Upper lobe of right lung (tissue), 1 donor: Measurements from ENCODE around the gene MYO5B. TPM values are rescaled to one million over a fixed set of nuclear protein-coding genes. Genes with fewer than 3 reads are reported as not detected.

Experiments
- ATAC-seq: fragments of 200-7000 bp; cut with Tn5 transposase; one replicate; pipeline ENCODE4 v1.9.1; 2020; ENCODE audit warnings: mild to moderate bottlenecking, moderate library complexity
- DNase-seq: peaks from one replicate; pipeline ENCODE4 v3.0.0-alpha.2; 2020
- H3K27ac ChIP-seq: fragments of 200-600 bp; one replicate; pipeline ENCODE4 v1.8.0; 2022
- H3K27me3 ChIP-seq: fragments of 200-600 bp; one replicate; pipeline ENCODE4 v1.8.0; 2022; ENCODE audit warnings: mild to moderate bottlenecking
- H3K36me3 ChIP-seq: fragments of 200-600 bp; one replicate; pipeline ENCODE4 v1.8.0; 2022
- H3K4me1 ChIP-seq: fragments of 200-600 bp; one replicate; pipeline ENCODE4 v1.8.0; 2022
- H3K4me3 ChIP-seq: fragments of 200-600 bp; one replicate; pipeline ENCODE4 v1.8.0; 2022; ENCODE audit warnings: mild to moderate bottlenecking
- H3K9me3 ChIP-seq: fragments of 200-600 bp; one replicate; pipeline ENCODE4 v1.8.0; 2022
- CTCF ChIP-seq: fragments of 200-600 bp; IDR thresholded peaks from one replicate; pipeline ENCODE4 v1.8.0; 2022; ENCODE audit warnings: antibody characterized with exemption
- intact Hi-C: fragments of 100-400 bp; cut with DNase I; formaldehyde crosslinking; loops from one replicate; pipeline ENCODE4 v1.11.0; 2022
- total RNA-seq: library from RNA; stranded (reverse); fragmentation: NEBNext Ultra II Directional; extraction: Animal tissue kit (Norgen Biotek cat#: 25700); gene quantifications from one replicate; pipeline ENCODE4 v1.2.1, GENCODE V29; 2021
- donor health status: DM: no; HTN: yes; CAD: no; lungs with severe emphysema.

The MYO5B gene
- total RNA-seq, 1 donor from 2014 or later = 31.6 TPM

GRCh38 chr18:49862656-49863385 is 332.1 kb downstream of the MYO5B start:
- no peak overlapping the region for H3K27ac ChIP-seq
- TF ChIP-seq CTCF = no peak
- H3K27me3 ChIP-seq = no peaks in the 10 kb centered on the region
- H3K4me3 ChIP-seq = no peak overlapping the region
- DNase-seq (no peak), ATAC-seq (no peak)
- intact Hi-C loops = no loop called here
- H3K9me3 ChIP-seq = no peaks in the 10 kb centered on the region
- peaks cover 7% of the 10 kb centered on the region for H3K4me1 ChIP-seq
- no peaks in the 10 kb centered on the region for H3K36me3 ChIP-seq

GRCh38 chr18:49861659-49862058 is 333.3 kb downstream of the MYO5B start:
- Histone ChIP-seq H3K4me3 (no peak overlapping the region), H3K27ac (no peak overlapping the region), H3K9me3 (no peaks in the 10 kb centered on the region), H3K36me3 (no peaks in the 10 kb centered on the region), H3K4me1 (peaks cover 7% of the 10 kb centered on the region), H3K27me3 (no peaks in the 10 kb centered on the region)
- ATAC-seq (no peak), DNase-seq (no peak)
- intact Hi-C loops = no loop called here
- peak; percentile 37 for TF ChIP-seq CTCF

GRCh38 chr18:49859725-49860124 is 335.2 kb downstream of the MYO5B start:
- Histone ChIP-seq H3K4me1 (peaks cover 7% of the 10 kb centered on the region), H3K4me3 (no peak overlapping the region), H3K27me3 (no peaks in the 10 kb centered on the region), H3K9me3 (no peaks in the 10 kb centered on the region), H3K27ac (peak overlapping the region; percentile 67), H3K36me3 (no peaks in the 10 kb centered on the region)
- no peak for TF ChIP-seq CTCF
- ATAC-seq = peak; percentile 18
- no peak for DNase-seq
- intact Hi-C loops = loop anchor here (5.0 kb wide), 2 partner anchors 297 to 347 kb away; partner anchors contain the start of gene LIPG

GRCh38 chr18:49859021-49859359 is 336.0 kb downstream of the MYO5B start:
- intact Hi-C loops = loop anchor here (5.0 kb wide), 2 partner anchors 297 to 347 kb away; partner anchors contain the start of gene LIPG
- DNase-seq (no peak), ATAC-seq (peak; percentile 39)
- Histone ChIP-seq H3K4me3 (no peak overlapping the region), H3K4me1 (peaks cover 7% of the 10 kb centered on the region), H3K9me3 (no peaks in the 10 kb centered on the region), H3K36me3 (no peaks in the 10 kb centered on the region), H3K27ac (peak overlapping the region; percentile 67), H3K27me3 (no peaks in the 10 kb centered on the region)
- no peak for TF ChIP-seq CTCF

- Histone ChIP-seq H3K36me3 (no peaks in the 10 kb centered on the region), H3K9me3 (no peaks in the 10 kb centered on the region), H3K4me1 (peaks cover 7% of the 10 kb centered on the region), H3K27ac (peak overlapping the region; percentile 67), H3K4me3 (no peak overlapping the region), H3K27me3 (no peaks in the 10 kb centered on the region)
- TF ChIP-seq CTCF = peak; percentile 94
- intact Hi-C loops = loop anchor here (5.0 kb wide), 2 partner anchors 296 to 346 kb away; partner anchors contain the start of gene LIPG
- peak; percentile 75 for DNase-seq
- peak; percentile 85 for ATAC-seq
These were observed 336.5 kb downstream of the MYO5B start for GRCh38 chr18:49858309-49859020.
